ENCODE measurements around the gene TFF2. TPM values are rescaled to one million over a fixed set of nuclear protein-coding genes. Genes with fewer than 3 reads are reported as not detected.

The TFF2 gene
- total RNA-seq, 1 donor from 2014 or later = not detected

DNA sequence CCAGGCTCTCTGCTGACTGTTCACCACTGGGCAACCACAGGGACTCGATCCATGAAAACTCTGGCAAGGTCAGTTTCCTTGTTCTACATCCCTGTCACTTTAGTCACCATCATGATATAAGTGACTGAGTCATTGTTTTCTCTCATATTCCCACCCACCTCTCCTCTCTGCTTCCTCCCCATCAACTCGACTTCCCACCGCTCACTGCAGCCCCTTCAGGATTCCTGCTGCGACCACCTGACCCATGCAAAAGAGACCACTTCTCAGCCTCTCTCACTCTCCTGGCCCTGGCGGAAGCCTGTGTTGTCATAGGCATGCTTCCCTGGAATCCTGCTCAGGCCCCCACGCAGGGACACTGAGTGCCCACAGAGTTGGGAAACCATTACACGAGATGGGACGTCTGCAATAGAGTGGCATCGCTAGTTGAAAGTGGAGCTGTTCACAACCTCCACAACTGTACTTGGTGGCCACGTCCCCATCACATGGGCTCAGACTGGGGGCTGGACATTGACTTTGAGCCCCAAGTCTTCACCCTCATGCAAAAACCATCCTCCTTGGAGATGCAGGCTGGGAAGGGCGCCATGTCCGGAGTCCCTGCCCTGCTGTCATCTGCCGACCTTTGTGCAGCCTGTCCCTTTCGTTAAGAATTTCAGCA, 1.8 kb upstream of the TFF2 start:
- DNase-seq (ENCODE audit: missing footprints) (no peak), ATAC-seq (no peak)
- intact Hi-C loops (cut with DNase I) = no loop called here

GRCh38 chr21:42351626-42352440, 1.0 kb upstream of the TFF2 start:
- DNase-seq (ENCODE audit: missing footprints) (no peak), ATAC-seq (no peak)

GRCh38 chr21:42350318-42350910, 380 bp downstream of the TFF2 start:
- intact Hi-C loops (cut with DNase I) = no loop called here
- ATAC-seq (no peak), DNase-seq (ENCODE audit: missing footprints) (no peak)

More at GRCh38 chr21:42351626-42352440, 1.0 kb upstream of the TFF2 start:
- intact Hi-C loops (cut with DNase I) = no loop called here

- DNase-seq (ENCODE audit: missing footprints) (no peak), ATAC-seq (no peak)
- intact Hi-C loops (cut with DNase I) = no loop called here
These were observed 1.1 kb downstream of the TFF2 start for GRCh38 chr21:42349420-42350317.

DNA sequence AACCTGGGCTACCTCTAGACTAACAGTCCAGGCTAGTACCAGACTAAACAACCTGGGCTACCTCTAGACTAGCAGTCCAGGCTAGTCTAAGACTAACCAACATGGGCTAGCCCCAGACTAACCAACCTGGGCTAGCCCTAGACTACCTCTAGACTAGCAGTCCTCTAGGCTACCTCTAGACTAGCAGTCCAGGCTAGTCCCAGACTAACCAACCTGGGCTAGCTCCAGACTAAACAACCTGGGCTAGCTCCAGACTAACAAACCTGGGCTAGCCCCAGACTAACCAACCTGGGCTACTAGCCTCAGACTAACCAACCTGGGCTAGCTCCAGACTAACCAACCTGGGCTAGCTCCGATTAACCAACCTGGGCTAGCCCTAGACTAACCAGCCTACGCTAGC, 2.0 kb downstream of the TFF2 start:
- DNase-seq (ENCODE audit: missing footprints) (no peak), ATAC-seq (no peak)
- intact Hi-C loops (cut with DNase I) = no loop called here

- DNase-seq (ENCODE audit: missing footprints) = no peak
- no peak for ATAC-seq
- intact Hi-C loops (cut with DNase I) = no loop called here
These were observed 3.0 kb downstream of the TFF2 start for GRCh38 chr21:42347601-42348327.

DNA sequence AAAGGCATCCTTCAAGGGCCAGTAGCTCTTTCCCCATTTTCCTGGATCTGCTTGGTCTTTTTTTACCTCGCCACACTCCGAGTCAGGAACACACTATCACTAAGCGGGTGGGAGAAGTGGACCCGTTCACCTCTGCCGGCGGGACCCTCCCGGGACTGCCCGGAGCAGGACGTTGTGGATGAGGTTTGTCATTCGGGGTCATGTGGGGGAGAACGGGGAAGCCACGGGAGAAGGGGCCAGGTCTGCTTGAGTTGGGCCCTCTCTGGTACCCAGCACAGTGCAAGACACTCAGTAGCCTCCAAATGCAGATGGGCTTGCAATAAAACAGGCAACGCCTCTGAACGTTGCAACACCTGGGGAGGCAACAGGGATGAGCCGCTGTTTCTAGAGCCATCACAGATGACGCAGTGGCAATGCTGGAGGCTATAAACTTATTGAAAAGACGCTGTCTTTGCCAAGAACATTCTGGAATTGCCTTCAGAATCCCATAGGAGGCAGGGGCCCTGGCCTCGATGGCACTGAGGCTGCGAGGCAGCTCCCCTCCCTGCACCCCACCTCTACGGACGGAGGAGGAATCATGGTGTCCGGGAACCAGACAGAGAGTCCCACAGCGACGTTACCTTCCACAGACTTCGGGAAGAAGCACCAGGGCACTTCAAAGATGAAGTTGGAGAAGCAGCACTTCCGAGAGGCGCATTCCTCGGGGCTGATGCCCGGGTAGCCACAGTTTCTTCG, 3.8 kb downstream of the TFF2 start:
- ATAC-seq (no peak), DNase-seq (ENCODE audit: missing footprints) (no peak)
- intact Hi-C loops (cut with DNase I) = no loop called here

- ATAC-seq (no peak), DNase-seq (ENCODE audit: missing footprints) (no peak)
- intact Hi-C loops (cut with DNase I) = no loop called here
These were observed 4.4 kb downstream of the TFF2 start for GRCh38 chr21:42346441-42346840.

DNA sequence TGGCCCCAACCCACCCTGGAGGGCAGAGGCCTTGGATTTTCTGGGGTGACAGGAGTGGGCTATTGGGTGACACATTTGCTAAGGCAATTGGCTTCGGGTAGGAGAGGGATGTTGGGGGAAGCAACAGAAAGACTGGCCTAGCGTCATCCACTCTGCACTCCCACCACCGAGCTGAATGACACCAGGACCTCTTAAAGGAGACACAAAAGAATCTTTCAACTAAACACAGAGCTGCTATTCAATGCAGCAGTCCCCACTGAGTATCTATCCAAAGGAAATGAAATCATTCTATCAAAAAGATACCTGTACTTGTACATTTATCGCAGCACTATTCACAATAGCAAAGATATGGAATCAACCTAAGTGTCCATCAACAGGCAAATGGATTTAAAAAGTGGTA, 6.2 kb downstream of the TFF2 start:
- no peak for ATAC-seq
- DNase-seq (ENCODE audit: missing footprints) = no peak
- intact Hi-C loops (cut with DNase I) = no loop called here

DNA sequence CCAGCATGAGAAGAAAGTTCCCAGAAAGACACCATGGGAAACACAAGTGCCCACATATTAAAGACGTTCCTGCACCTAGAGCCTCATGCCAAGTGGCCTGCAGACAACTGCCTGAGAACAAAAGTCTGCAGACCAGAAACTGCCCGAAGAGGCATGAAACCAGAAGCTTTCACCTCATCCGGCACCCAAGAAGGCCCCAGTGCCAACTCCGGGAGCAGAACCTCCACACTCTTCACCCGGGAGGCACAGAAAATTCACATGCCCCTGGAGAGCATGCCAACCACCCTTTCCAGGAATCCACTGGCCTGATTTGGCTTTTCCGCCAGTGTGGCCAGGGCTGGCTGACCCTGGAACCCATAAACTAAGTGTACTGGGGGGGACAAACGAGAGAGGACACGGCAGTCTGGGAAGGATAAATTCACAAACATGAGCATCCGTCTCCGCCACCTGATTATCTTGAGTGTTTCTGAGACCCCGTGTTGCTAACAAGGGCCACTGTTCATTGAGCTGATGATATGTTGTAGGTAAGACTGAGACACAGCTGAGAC, 6.8 kb downstream of the TFF2 start:
- no peak for ATAC-seq
- no peak for DNase-seq (ENCODE audit: missing footprints)
- intact Hi-C loops (cut with DNase I) = no loop called here

GRCh38 chr21:42343556-42343955, 7.2 kb downstream of the TFF2 start:
- no peak for ATAC-seq
- intact Hi-C loops (cut with DNase I) = no loop called here
- no peak for DNase-seq (ENCODE audit: missing footprints)

DNA sequence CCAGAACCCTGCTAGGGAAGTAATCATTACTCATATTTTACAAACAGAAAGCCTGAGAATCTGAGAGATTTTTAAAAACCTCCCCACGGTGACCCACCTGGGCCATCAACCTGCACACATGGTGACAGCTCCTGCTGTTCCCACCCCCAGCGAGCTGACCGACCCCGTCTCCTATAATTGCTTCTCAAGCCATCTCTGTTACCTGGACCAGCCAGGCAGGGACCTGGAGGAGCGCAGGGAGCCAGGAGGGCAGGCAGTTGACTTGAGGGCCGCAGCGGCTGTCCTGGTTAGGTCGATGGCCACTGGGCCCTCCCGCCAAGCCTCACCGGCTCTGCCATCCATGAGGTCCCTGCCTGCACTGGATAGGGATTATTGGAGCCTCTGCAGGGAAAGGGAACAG, 7.7 kb downstream of the TFF2 start:
- DNase-seq (ENCODE audit: missing footprints) = no peak
- intact Hi-C loops (cut with DNase I) = no loop called here
- ATAC-seq = no peak

GRCh38 chr21:42341776-42342542, 8.8 kb downstream of the TFF2 start:
- DNase-seq (ENCODE audit: missing footprints) (no peak), ATAC-seq (no peak)
- intact Hi-C loops (cut with DNase I) = no loop called here

GRCh38 chr21:42340187-42341050, 10.4 kb downstream of the TFF2 start:
- intact Hi-C loops (cut with DNase I) = no loop called here
- DNase-seq (ENCODE audit: missing footprints) = no peak
- ATAC-seq = no peak

GRCh38 chr21:42338729-42339715, 11.8 kb downstream of the TFF2 start:
- ATAC-seq (no peak), DNase-seq (ENCODE audit: missing footprints) (no peak)
- intact Hi-C loops (cut with DNase I) = loop anchor here (5.0 kb wide), 1 partner anchor 108 kb away; no protein-coding TSS in a partner anchor
